ENCODE results near the gene TMEM158.

The TMEM158 gene

DNA sequence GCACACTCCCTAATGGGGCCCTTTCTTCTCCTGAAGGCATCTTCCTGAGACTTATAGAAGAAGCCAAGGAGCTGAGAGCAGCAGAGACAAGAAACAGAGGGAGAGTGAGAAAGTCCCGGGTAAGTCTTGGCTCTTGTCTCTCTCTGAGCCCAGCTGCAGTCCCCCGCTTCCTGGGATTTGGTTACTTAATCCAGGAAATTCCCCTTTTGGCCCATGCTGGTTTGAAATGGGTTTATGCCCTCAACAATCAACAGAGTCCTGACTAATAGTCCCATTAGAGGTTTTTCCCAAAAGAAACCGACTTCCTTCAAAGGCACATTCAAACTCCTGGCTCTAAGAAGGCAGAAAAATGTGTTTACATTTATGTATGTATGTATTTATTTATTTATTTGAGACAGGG, 22.0 kb downstream of the TMEM158 start:
- TF ChIP-seq, protein P1, sequence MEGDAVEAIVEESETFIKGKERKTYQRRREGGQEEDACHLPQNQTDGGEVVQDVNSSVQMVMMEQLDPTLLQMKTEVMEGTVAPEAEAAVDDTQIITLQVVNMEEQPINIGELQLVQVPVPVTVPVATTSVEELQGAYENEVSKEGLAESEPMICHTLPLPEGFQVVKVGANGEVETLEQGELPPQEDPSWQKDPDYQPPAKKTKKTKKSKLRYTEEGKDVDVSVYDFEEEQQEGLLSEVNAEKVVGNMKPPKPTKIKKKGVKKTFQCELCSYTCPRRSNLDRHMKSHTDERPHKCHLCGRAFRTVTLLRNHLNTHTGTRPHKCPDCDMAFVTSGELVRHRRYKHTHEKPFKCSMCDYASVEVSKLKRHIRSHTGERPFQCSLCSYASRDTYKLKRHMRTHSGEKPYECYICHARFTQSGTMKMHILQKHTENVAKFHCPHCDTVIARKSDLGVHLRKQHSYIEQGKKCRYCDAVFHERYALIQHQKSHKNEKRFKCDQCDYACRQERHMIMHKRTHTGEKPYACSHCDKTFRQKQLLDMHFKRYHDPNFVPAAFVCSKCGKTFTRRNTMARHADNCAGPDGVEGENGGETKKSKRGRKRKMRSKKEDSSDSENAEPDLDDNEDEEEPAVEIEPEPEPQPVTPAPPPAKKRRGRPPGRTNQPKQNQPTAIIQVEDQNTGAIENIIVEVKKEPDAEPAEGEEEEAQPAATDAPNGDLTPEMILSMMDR (IDR thresholded peaks at IDR 0.05; ENCODE audit: extremely low read depth, missing control alignments) = no peak
- DNase-seq (ENCODE audit: low spot score) = no peak

DNA sequence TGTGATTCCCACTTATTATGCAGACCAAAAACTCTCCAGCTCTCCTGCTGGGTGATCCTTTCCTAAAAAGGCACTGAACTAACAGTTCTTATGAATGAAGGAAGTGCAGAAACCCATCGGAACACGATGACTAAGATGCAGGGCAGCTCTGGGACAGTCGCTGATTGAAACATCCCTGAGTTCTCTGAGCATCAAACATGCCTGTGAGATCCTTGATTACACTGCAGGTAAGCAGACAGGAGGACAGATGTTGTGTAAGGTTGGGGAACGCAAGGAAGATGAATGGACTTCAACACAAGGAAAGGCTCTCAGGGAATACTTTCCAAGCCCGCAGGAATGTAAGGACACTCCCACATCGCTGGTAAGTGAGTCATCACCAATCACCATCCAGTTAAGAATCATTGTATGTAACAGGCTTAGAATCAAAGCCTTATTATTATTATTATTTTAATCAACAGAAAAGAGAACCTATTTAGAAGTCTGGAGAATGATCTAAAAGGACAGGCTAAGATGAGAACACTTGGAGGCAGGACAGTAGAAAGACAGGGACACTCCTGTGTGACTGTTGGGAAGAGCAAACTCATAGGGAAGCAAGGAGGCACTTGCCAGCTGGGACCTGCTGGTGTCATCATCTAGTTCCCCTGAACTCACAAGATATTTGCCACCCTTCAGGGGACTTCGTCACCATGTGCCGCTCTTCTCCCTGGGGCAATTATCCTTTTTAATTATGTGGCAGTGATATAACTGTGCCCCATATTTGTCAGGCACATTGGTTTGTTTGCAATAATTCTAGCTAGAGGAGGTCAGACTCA, 26.0 kb downstream of the TMEM158 start:
- TF ChIP-seq, protein P1 (IDR thresholded peaks at IDR 0.05; ENCODE audit: extremely low read depth, missing control alignments) = no peak
- DNase-seq (ENCODE audit: low spot score) = no peak

DNA sequence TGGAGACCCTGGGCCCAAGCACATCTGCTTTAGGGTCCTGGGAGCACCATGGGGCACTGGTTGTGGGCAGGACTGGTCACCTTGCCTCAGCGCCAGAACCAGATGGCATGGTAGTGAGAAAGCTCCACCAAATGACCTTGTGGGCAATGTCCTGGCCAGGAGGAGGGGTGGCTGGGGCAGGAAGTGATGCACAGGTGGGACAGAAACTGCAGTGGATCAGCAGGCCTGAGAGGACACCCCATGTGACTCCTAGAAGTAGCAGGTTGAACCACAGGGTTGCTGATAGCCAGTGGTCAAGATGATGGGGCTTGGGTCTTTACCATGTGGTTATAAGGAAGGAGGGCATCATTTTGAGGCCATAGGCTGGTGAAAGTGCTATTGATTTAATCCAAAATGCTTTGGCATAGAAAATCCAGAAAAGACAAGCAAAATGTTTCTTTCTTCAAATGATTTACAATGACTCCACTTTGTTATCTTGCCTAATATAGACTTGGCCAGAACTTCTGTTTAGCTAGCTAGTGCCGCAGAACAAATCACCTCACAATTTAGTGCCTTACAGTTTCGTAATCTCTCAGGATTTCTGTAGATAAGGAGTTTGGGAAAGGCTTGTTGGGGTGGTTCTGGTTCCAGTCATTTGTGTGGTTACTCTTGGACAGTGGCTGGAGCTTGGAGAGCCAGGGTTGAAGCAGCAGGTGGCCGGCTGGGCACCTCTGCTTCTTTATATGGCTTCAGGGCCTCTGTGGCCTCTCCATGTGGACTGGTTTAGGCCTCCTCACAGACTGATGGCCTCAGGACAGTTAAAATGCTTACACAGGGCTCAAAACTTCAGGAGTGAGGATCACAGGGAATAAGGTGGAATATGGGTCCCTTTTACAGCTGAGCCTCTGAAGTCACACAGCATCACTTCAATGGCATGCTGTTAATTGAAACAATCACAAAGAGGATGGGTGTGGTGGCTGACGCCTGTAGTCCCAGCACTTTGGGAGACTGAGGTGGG, 27.5 kb downstream of the TMEM158 start:
- DNase-seq (ENCODE audit: low spot score) = no peak
- TF ChIP-seq, protein P1 (IDR thresholded peaks at IDR 0.05; ENCODE audit: extremely low read depth, missing control alignments) = no peak

DNA sequence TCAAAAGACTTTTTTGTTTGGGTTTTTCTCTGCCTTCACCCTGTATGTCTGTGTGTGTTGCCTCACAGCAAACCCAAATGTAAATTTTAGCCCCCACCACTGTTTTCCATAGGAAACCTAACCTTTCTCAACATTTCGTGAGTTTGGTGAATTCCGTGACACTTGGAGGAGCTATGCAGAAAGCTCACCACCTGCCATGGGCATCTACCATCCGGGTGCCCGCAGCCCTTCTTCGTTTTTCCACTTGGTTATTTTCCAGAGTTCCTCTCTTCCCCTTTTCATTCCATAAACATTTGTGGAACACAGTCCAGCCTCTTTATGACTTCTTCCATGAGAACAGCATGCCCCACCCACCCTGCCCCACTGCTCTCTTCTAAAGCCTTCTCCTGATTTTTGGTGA, 31.3 kb downstream of the TMEM158 start:
- no peak for DNase-seq (ENCODE audit: low spot score)
- TF ChIP-seq, protein P1 (IDR thresholded peaks at IDR 0.05; ENCODE audit: extremely low read depth, missing control alignments) = no peak

DNA sequence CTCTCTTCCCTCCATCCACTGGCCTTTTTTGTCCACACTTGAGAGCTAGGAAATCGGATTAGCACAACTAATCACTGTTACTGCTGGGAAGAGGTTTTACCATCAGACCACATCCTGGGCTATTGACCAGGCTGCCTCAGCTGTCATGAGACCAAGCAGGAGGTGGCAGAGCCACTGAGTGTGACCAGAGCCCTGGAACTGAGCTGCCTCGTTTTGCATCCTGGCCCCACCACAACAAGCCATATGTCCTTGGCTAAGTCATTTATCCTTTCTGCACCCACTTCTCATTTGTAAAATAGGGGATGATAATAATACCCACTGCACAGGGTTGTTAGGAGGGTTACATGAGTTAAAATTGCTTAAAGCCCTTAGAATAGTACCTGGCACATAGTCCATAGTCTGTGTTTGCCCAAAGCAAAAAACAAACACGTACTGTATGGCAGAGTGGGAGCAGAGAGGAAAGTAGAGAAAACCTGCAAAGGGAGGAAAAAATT, 34.1 kb downstream of the TMEM158 start:
- no peak for DNase-seq (ENCODE audit: low spot score)

DNA sequence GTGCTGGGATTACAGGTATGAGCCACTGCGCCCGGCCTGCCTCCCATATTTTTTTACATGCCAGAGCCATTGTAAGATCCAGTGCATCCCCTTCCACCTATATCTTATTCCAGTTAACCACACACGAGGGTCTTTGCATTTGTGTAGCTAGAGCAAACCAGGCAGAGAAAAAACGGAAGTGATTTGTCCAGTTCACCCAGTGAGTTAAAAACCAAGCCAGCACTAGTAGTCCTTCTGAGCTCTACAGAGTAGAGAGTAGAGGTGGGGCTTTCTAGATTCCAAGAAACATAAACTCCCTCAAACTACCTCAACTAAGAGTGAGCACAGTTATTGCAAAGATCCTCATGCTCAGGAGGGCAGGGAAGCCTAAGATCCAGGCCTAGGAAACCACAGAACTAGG, 34.7 kb downstream of the TMEM158 start:
- DNase-seq (ENCODE audit: low spot score) = no peak
- TF ChIP-seq, protein P1 (IDR thresholded peaks at IDR 0.05; ENCODE audit: extremely low read depth, missing control alignments) = no peak

More for the DNA sequence above, 34.1 kb downstream of the TMEM158 start:
- TF ChIP-seq, protein P1 (IDR thresholded peaks at IDR 0.05; ENCODE audit: extremely low read depth, missing control alignments) = no peak
